MM.1S (cell line): ENCODE data around the gene PKHD1.

Experiments
- DNase-seq: peaks from one replicate; pipeline ENCODE4 v3.0.0-alpha.2; 2015
- H2AFZ ChIP-seq: fragments of 300-600 bp; sonication (generic); 2 replicates; pipeline ENCODE4 v1.6.0; 2016; ENCODE audit warnings: antibody characterized with exemption, low read length
- H3F3A ChIP-seq: fragments of 300-600 bp; sonication (generic); 2 replicates; pipeline ENCODE4 v1.6.1; 2016; ENCODE audit warnings: mild to moderate bottlenecking, antibody characterized with exemption, low read length, moderate library complexity, mixed read lengths; ENCODE audit not compliant: insufficient read depth
- H3K27ac ChIP-seq: fragments of 300-600 bp; sonication (generic); 2 replicates; pipeline ENCODE4 v1.5.1; 2016; ENCODE audit warnings: mild to moderate bottlenecking, low read length
- H3K27me3 ChIP-seq: fragments of 300-600 bp; sonication (generic); replicated peaks from 2 replicates; pipeline ENCODE4 v1.6.0; 2016; ENCODE audit warnings: low read length; ENCODE audit not compliant: insufficient read depth
- H3K36me3 ChIP-seq: fragments of 300-600 bp; sonication (generic); replicated peaks from 2 replicates; pipeline ENCODE4 v1.6.1; 2016; ENCODE audit warnings: mild to moderate bottlenecking, low read length, mixed read lengths; ENCODE audit not compliant: insufficient read depth
- H3K4me1 ChIP-seq: fragments of 300-600 bp; sonication (generic); 2 replicates; pipeline ENCODE4 v1.6.1; 2016; ENCODE audit warnings: low read length, mixed read lengths
- H3K4me2 ChIP-seq: fragments of 300-600 bp; sonication (generic); 2 replicates; pipeline ENCODE4 v1.6.0; 2016; ENCODE audit warnings: low read depth, low read length
- H3K4me3 ChIP-seq: fragments of 300-600 bp; sonication (generic); 2 replicates; pipeline ENCODE4 v1.5.1; 2016; ENCODE audit warnings: low read length, mixed read lengths
- H3K79me2 ChIP-seq: fragments of 300-600 bp; sonication (generic); 2 replicates; pipeline ENCODE4 v1.6.1; 2016; ENCODE audit warnings: mixed run types, low read length, mixed read lengths
- H3K9ac ChIP-seq: fragments of 300-600 bp; sonication (generic); 2 replicates; pipeline ENCODE4 v1.6.1; 2016; ENCODE audit warnings: low read length, mixed read lengths
- H3K9me2 ChIP-seq: fragments of 300-600 bp; sonication (generic); replicated peaks from 2 replicates; pipeline ENCODE4 v1.6.1; 2016; ENCODE audit warnings: mild to moderate bottlenecking, low read length, mixed read lengths; ENCODE audit not compliant: insufficient read depth
- H3K9me3 ChIP-seq: fragments of 300-600 bp; sonication (generic); replicated peaks from 2 replicates; pipeline ENCODE4 v1.6.1; 2016; ENCODE audit warnings: mild to moderate bottlenecking, low read length, mixed read lengths; ENCODE audit not compliant: insufficient read depth
- H4K20me1 ChIP-seq: fragments of 300-600 bp; sonication (generic); 2 replicates; pipeline ENCODE4 v1.6.1; 2016; ENCODE audit warnings: mild to moderate bottlenecking, low read length, moderate library complexity, mixed read lengths; ENCODE audit not compliant: insufficient read depth
- EZH2 ChIP-seq: fragments of 300-600 bp; sonication (generic); optimal IDR thresholded peaks from 2 replicates; pipeline ENCODE3; 2017; ENCODE audit warnings: low read depth, mild to moderate bottlenecking, antibody characterized with exemption, low read length, mixed read lengths
- EZH2phosphoT487 ChIP-seq: fragments of 300-600 bp; sonication (generic); IDR thresholded peaks from 2 replicates; pipeline ENCODE4 v1.6.1; 2018; ENCODE audit warnings: antibody characterized with exemption, low read length
- TF ChIP-seq, protein P1 (sequence below): fragments of 300-600 bp; sonication (generic); IDR thresholded peaks from 2 replicates; pipeline ENCODE4 v1.5.1; 2016; ENCODE audit warnings: antibody characterized with exemption, low read length, mixed read lengths

The PKHD1 gene

GRCh38 chr6:51841626-51842025 lies 245.8 kb downstream of the PKHD1 start:
- no peaks in the 10 kb centered on the region for H4K20me1 ChIP-seq
- H3K4me3 ChIP-seq: no peak overlapping the region
- H3K9me3 ChIP-seq: no peaks in the 10 kb centered on the region
- H2AFZ ChIP-seq: no peak overlapping the region
- no peak overlapping the region for H3K4me2 ChIP-seq
- H3F3A ChIP-seq: no peaks in the 10 kb centered on the region
- no peak for DNase-seq
- no peaks in the 10 kb centered on the region for H3K27me3 ChIP-seq
- no peaks in the 10 kb centered on the region for H3K79me2 ChIP-seq
- no peaks in the 10 kb centered on the region for H3K4me1 ChIP-seq
- TF ChIP-seq EZH2 (no peak), EZH2phosphoT487 (no peak)
- TF ChIP-seq, protein P1, sequence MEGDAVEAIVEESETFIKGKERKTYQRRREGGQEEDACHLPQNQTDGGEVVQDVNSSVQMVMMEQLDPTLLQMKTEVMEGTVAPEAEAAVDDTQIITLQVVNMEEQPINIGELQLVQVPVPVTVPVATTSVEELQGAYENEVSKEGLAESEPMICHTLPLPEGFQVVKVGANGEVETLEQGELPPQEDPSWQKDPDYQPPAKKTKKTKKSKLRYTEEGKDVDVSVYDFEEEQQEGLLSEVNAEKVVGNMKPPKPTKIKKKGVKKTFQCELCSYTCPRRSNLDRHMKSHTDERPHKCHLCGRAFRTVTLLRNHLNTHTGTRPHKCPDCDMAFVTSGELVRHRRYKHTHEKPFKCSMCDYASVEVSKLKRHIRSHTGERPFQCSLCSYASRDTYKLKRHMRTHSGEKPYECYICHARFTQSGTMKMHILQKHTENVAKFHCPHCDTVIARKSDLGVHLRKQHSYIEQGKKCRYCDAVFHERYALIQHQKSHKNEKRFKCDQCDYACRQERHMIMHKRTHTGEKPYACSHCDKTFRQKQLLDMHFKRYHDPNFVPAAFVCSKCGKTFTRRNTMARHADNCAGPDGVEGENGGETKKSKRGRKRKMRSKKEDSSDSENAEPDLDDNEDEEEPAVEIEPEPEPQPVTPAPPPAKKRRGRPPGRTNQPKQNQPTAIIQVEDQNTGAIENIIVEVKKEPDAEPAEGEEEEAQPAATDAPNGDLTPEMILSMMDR: no peak
- no peak overlapping the region for H3K27ac ChIP-seq
- no peak overlapping the region for H3K9ac ChIP-seq
- H3K9me2 ChIP-seq: no peaks in the 10 kb centered on the region
- no peaks in the 10 kb centered on the region for H3K36me3 ChIP-seq

DNA sequence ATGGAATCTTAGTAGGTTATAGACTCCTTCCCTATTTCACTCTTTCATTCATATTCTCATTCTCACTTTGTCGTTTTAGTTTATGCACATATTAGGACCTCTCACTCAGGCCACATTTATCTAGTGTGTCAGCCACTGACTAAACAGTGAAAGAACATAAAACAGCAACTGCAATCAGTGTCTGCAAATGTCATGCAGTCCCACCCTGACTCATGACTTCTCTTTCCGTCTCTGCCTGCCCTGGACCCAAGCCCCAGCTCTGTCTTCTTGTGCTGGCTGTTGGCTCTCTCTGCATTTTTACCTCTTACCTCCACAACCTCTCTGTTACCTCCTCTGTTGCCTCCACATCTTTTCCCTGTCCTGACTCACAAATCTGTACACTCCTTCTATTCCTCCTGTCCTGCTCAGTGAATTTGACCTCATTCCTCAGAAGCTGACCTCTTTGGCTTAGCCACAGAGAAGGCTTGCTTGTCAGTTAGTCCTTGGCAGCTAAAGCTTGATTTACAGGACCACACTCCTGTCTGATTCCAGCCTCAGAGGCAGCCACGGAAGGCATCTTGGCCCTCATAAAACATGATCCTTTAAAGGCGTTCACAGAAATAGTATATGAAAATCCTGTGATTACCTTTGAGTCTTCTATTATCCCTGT lies 247.6 kb downstream of the PKHD1 start:
- no peak overlapping the region for H3K4me3 ChIP-seq
- H3K9me3 ChIP-seq: no peaks in the 10 kb centered on the region
- no peak for DNase-seq
- no peaks in the 10 kb centered on the region for H4K20me1 ChIP-seq
- H3K4me1 ChIP-seq: no peaks in the 10 kb centered on the region
- no peaks in the 10 kb centered on the region for H3K27me3 ChIP-seq
- TF ChIP-seq, protein P1: no peak
- TF ChIP-seq EZH2phosphoT487: no peak
- TF ChIP-seq EZH2: no peak
- no peaks in the 10 kb centered on the region for H3K79me2 ChIP-seq
- H3K9me2 ChIP-seq: no peaks in the 10 kb centered on the region
- no peak overlapping the region for H3K27ac ChIP-seq
- H3K4me2 ChIP-seq: no peak overlapping the region
- H2AFZ ChIP-seq: no peak overlapping the region
- no peaks in the 10 kb centered on the region for H3F3A ChIP-seq
- no peak overlapping the region for H3K9ac ChIP-seq
- no peaks in the 10 kb centered on the region for H3K36me3 ChIP-seq

GRCh38 chr6:51830666-51831065 lies 256.7 kb downstream of the PKHD1 start:
- H3K27ac ChIP-seq: no peak overlapping the region
- no peaks in the 10 kb centered on the region for H3K9me3 ChIP-seq
- no peak overlapping the region for H3K4me3 ChIP-seq
- no peaks in the 10 kb centered on the region for H3K27me3 ChIP-seq
- H3K4me2 ChIP-seq: no peak overlapping the region
- H3F3A ChIP-seq: no peaks in the 10 kb centered on the region
- H3K79me2 ChIP-seq: no peaks in the 10 kb centered on the region
- TF ChIP-seq, protein P1: no peak
- no peak for TF ChIP-seq EZH2phosphoT487
- no peak for DNase-seq
- H3K36me3 ChIP-seq: no peaks in the 10 kb centered on the region
- H2AFZ ChIP-seq: no peak overlapping the region
- no peaks in the 10 kb centered on the region for H4K20me1 ChIP-seq
- no peak overlapping the region for H3K9ac ChIP-seq
- no peaks in the 10 kb centered on the region for H3K9me2 ChIP-seq
- no peaks in the 10 kb centered on the region for H3K4me1 ChIP-seq
